ENCODE measurements around the gene PTCSC3. TPM values are rescaled to one million over a fixed set of nuclear protein-coding genes. Genes with fewer than 3 reads are reported as not detected.

Gene PTCSC3
- polyA plus RNA-seq, 3 donors = not detected

DNA sequence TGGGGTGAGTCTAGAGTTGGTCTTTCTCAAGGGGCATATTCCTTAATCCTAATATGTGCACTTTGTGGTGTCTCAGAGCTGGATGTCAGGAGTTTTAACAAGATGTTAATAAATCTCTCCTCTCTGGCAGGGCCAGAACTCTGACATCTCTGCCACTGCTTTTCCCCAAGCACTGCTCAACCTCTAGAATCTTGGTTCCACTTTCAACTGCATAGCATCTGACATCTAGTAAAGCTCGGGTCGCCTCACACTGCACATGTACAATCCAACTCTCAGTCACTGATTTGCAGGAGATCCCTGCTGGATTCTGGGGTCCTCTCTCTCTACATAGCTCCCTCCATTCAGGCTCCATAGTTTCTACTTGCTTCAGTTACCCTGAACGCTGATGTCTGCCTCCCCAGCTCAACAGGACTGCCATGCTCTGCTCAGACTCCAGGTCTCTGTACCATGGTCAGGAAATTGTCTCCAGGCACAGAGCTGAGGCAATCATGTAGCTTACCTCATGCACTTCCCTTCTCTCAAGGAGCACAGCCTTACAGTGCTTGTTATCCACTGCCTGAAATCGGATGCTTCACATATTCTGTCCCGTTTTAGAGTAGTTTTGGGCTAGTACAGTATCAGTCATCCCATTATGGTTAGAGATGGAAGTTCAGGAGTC, 1.6 kb downstream of the PTCSC3 start:
- Mint-ChIP-seq H3K27me3 (ENCODE audit: low read depth in 3 of 3) (peaks cover 2 to 3% (median 3%) of the 10 kb centered on the region in 3 donors), H3K4me3 (no peak overlapping the region), H3K36me3 (no peaks in the 10 kb centered on the region), H3K9me3 (peaks cover 0 to 6% (median 1%) of the 10 kb centered on the region in 7 donors), H3K4me1 (no peaks in the 10 kb centered on the region), H3K27ac (no peak overlapping the region)
- Histone ChIP-seq H4K20me1 (ENCODE audit: insufficient read depth, low read length) (no peaks in the 10 kb centered on the region), H3K4me2 (replicated peaks; ENCODE audit: extremely low read depth, low read length, poor library complexity, severe bottlenecking) (no peak overlapping the region), H3K27me3 (ENCODE audit: control insufficient read depth in 2 of 2, insufficient read depth in 2 of 2, low read length in 2 of 2) (no peaks in the 10 kb centered on the region), H3K79me2 (ENCODE audit: insufficient read depth, low read length) (no peaks in the 10 kb centered on the region), H3K9ac (ENCODE audit: insufficient read depth, low read length, poor library complexity, severe bottlenecking) (no peak overlapping the region), H3K36me3 (replicated peaks in 1 of 2; ENCODE audit: control insufficient read depth in 1 of 2, insufficient read depth in 2 of 2, low read length in 2 of 2) (no peaks in the 10 kb centered on the region), H3K4me1 (ENCODE audit: control insufficient read depth in 1 of 2, insufficient read depth in 2 of 2, low read length in 2 of 2) (no peaks in the 10 kb centered on the region), H3K4me3 (replicated peaks in 1 of 3; ENCODE audit: low read depth in 2 of 3, low read length in 3 of 3) (no peak overlapping the region), H3K27ac (ENCODE audit: low read depth in 1 of 2, low read length in 2 of 2) (no peak overlapping the region), H3K9me3 (replicated peaks in 1 of 2; ENCODE audit: control insufficient read depth in 1 of 2, insufficient read depth in 1 of 2, low read length in 2 of 2) (no peaks in the 10 kb centered on the region), H2AFZ (ENCODE audit: insufficient read depth, low read depth, low read length, poor library complexity, severe bottlenecking) (no peak overlapping the region)
- TF ChIP-seq, protein P1, sequence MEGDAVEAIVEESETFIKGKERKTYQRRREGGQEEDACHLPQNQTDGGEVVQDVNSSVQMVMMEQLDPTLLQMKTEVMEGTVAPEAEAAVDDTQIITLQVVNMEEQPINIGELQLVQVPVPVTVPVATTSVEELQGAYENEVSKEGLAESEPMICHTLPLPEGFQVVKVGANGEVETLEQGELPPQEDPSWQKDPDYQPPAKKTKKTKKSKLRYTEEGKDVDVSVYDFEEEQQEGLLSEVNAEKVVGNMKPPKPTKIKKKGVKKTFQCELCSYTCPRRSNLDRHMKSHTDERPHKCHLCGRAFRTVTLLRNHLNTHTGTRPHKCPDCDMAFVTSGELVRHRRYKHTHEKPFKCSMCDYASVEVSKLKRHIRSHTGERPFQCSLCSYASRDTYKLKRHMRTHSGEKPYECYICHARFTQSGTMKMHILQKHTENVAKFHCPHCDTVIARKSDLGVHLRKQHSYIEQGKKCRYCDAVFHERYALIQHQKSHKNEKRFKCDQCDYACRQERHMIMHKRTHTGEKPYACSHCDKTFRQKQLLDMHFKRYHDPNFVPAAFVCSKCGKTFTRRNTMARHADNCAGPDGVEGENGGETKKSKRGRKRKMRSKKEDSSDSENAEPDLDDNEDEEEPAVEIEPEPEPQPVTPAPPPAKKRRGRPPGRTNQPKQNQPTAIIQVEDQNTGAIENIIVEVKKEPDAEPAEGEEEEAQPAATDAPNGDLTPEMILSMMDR (IDR thresholded peaks at IDR 0.05) = no peak
- 85% methylated on average over 3 of the region's 5 CpGs for WGBS (ENCODE audit: insufficient coverage)
- intact Hi-C loops (cut with micrococcal nuclease) = no loop called here
- no peak for DNase-seq

GRCh38 chr14:36173161-36173560, 3.4 kb downstream of the PTCSC3 start:
- Mint-ChIP-seq H3K9me3 (peaks cover 0 to 4% (median 1%) of the 10 kb centered on the region in 7 donors), H3K27ac (no peak overlapping the region), H3K36me3 (no peaks in the 10 kb centered on the region), H3K4me3 (no peak overlapping the region), H3K27me3 (ENCODE audit: low read depth in 3 of 3) (peaks cover 2 to 3% (median 3%) of the 10 kb centered on the region in 3 donors), H3K4me1 (no peaks in the 10 kb centered on the region)
- Histone ChIP-seq H2AFZ (ENCODE audit: insufficient read depth, low read depth, low read length, poor library complexity, severe bottlenecking) (no peak overlapping the region), H3K9me3 (replicated peaks in 1 of 2; ENCODE audit: control insufficient read depth in 1 of 2, insufficient read depth in 1 of 2, low read length in 2 of 2) (no peaks in the 10 kb centered on the region), H3K9ac (ENCODE audit: insufficient read depth, low read length, poor library complexity, severe bottlenecking) (no peak overlapping the region), H3K4me2 (replicated peaks; ENCODE audit: extremely low read depth, low read length, poor library complexity, severe bottlenecking) (no peak overlapping the region), H3K4me3 (replicated peaks in 1 of 3; ENCODE audit: low read depth in 2 of 3, low read length in 3 of 3) (no peak overlapping the region), H3K27ac (ENCODE audit: low read depth in 1 of 2, low read length in 2 of 2) (no peak overlapping the region), H3K4me1 (ENCODE audit: control insufficient read depth in 1 of 2, insufficient read depth in 2 of 2, low read length in 2 of 2) (no peaks in the 10 kb centered on the region), H4K20me1 (ENCODE audit: insufficient read depth, low read length) (no peaks in the 10 kb centered on the region), H3K79me2 (ENCODE audit: insufficient read depth, low read length) (no peaks in the 10 kb centered on the region), H3K27me3 (ENCODE audit: control insufficient read depth in 2 of 2, insufficient read depth in 2 of 2, low read length in 2 of 2) (no peaks in the 10 kb centered on the region), H3K36me3 (replicated peaks in 1 of 2; ENCODE audit: control insufficient read depth in 1 of 2, insufficient read depth in 2 of 2, low read length in 2 of 2) (no peaks in the 10 kb centered on the region)
- DNase-seq = no peak
- intact Hi-C loops (cut with micrococcal nuclease) = no loop called here
- WGBS (ENCODE audit: insufficient coverage) = no CpG with 5 or more reads among the region's 1 CpG
- TF ChIP-seq, protein P1 (IDR thresholded peaks at IDR 0.05) = no peak
